Mucosa of rectum (tissue), 2 donors: ENCODE measurements around the gene IFT57.
A peak's percentile ranks its signal among the peaks of the same experiment; 100 is the strongest.
"Not testable (repeated sequence)": the region's sequence is repeated elsewhere in the genome, so short reads cannot be mapped to it uniquely, and the experiment has no call there.

Source experiments
- H3K27ac ChIP-seq, 2 donors: one replicate each; pipeline ENCODE4 v1.7.0; 2013; ENCODE audit warnings: inconsistent platforms in 2 of 2, low read depth in 2 of 2, low read length in 2 of 2
- H3K27me3 ChIP-seq, 2 donors: one replicate each; pipeline ENCODE4 v1.7.0; 2013; ENCODE audit warnings: low read length in 2 of 2; ENCODE audit not compliant: control insufficient read depth in 2 of 2, insufficient read depth in 2 of 2
- H3K36me3 ChIP-seq, 2 donors: one replicate each; pipeline ENCODE4 v1.7.0; 2013; ENCODE audit warnings: low read length in 2 of 2; ENCODE audit not compliant: control insufficient read depth in 2 of 2, insufficient read depth in 2 of 2
- H3K4me1 ChIP-seq, 2 donors: one replicate each; pipeline ENCODE4 v1.7.0; 2013; ENCODE audit warnings: low read length in 2 of 2, mild to moderate bottlenecking in 1 of 2; ENCODE audit not compliant: control insufficient read depth in 2 of 2, insufficient read depth in 2 of 2
- H3K4me3 ChIP-seq, 2 donors: one replicate each; pipeline ENCODE4 v1.7.0; 2013; ENCODE audit warnings: low read length in 2 of 2
- H3K9ac ChIP-seq, 2 donors: one replicate each; pipeline ENCODE4 v1.7.0; 2013; ENCODE audit warnings: low read length in 2 of 2, low read depth in 1 of 2, mild to moderate bottlenecking in 1 of 2
- H3K9me3 ChIP-seq, 2 donors: one replicate each; pipeline ENCODE4 v1.7.0; 2013; ENCODE audit warnings: low read length in 2 of 2; ENCODE audit not compliant: control insufficient read depth in 2 of 2
- donor health status: healthy.
- donor health status: Normal muscosa, but diverticular disease.

Gene IFT57, protein sequence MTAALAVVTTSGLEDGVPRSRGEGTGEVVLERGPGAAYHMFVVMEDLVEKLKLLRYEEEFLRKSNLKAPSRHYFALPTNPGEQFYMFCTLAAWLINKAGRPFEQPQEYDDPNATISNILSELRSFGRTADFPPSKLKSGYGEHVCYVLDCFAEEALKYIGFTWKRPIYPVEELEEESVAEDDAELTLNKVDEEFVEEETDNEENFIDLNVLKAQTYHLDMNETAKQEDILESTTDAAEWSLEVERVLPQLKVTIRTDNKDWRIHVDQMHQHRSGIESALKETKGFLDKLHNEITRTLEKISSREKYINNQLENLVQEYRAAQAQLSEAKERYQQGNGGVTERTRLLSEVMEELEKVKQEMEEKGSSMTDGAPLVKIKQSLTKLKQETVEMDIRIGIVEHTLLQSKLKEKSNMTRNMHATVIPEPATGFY

DNA sequence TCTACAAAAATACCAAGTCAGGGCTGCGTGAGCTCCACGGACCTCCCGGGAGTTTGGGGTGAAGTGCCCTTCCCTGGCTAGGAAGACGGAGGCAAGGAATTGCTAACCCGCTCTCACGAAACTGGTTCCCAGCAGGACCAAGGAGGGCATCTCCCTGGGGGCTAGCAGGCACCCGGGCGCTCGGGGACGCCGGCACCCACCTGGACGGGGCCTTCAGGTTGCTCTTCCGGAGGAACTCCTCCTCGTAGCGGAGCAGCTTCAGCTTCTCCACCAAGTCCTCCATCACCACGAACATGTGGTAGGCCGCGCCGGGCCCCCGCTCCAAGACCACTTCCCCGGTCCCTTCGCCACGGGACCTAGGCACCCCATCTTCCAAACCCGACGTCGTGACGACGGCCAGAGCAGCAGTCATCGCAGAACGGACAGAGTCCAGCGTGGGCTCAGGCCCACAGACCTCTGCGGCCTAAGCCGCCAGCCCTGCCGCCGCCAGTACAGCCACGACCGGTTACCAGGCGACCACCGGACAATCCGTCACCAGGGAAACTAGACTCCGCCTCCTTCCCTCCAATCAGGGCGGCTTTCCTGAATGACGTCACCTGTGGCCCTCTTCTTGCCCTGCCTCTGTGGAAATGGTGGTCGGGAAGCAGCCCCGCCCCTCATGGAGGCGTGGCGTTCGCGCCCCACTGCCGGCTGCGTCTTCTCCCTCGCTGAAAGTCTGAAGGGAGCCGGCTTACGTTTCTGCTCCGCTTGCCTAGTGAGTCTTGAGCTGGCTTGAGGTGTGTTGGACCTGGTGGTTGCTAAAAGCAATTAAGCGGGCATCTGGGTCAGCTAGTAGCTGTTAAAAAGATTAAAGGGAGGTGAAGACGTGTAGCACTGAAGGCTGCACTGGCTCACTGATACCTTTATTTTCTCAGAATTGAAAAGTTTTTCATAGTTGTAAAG lies at the start of gene IFT57:
TSS of gene IFT57 (minus strand) at position 514 of the 942 bp plus-strand sequence. CDS start at position 412, 102 bp downstream.
- Histone ChIP-seq H3K4me3 (peak within 1 kb of the TSS; percentile 79 to 87), H3K36me3 (no peaks in the 10 kb centered on the region), H3K27me3 (no peaks in the 10 kb centered on the region), H3K4me1 (peaks cover 7 to 21% of the 10 kb centered on the region in 2 donors), H3K27ac (peak within 1 kb of the TSS; percentile 76 to 89), H3K9me3 (no peaks in the 10 kb centered on the region), H3K9ac (peak within 1 kb of the TSS; percentile 92 to 96)

DNA sequence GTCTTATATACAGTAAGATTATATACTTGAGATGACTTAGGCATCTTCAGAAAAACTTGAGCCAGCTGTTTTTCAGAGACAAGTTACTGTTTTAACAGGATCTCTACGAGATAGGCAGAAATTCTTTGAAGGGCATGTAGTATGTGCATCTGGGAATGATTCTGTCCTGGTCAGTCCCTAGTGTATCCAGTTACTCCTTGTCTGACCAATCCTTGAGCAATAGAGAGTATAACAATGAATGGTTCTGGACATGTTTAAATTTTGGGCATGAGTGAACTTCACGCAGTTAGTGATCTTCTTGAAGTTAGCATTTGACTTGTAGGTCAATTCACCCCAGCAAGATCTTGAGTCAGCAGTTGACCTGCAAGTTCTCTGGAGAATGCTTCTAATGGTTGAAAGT lies 49.4 kb upstream of the IFT57 start:
- H3K9ac ChIP-seq = no peak overlapping the region
- H3K36me3 ChIP-seq = no peaks in the 10 kb centered on the region
- H3K9me3 ChIP-seq = no peaks in the 10 kb centered on the region
- H3K27ac ChIP-seq = no peak overlapping the region
- peaks cover 2 to 3% of the 10 kb centered on the region in 2 donors for H3K4me1 ChIP-seq
- H3K4me3 ChIP-seq = no peak overlapping the region
- no peaks in the 10 kb centered on the region for H3K27me3 ChIP-seq

DNA sequence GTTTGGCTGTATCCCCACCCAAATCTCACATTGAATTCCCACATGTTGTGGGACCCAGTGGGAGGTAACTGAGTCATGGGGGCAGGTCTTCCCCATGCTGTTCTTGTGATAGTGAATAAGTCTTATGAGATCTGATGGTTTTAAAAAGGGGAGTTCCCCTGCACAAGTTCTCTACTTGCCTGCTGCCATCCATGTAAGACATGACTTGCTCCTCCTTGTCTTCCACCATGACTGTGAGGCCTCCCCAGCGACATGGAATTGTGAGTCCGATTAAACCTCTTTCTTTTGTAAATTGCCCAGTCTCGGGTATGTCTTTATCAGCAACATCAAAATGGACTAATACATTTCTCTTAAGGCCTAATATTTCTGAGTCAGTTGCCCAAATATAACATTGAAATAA lies 46.0 kb upstream of the IFT57 start:
- H3K4me3 ChIP-seq, H3K27me3 ChIP-seq, H3K9ac ChIP-seq, H3K27ac ChIP-seq, H3K36me3 ChIP-seq, H3K9me3 ChIP-seq, H3K4me1 ChIP-seq: not testable (repeated sequence)

DNA sequence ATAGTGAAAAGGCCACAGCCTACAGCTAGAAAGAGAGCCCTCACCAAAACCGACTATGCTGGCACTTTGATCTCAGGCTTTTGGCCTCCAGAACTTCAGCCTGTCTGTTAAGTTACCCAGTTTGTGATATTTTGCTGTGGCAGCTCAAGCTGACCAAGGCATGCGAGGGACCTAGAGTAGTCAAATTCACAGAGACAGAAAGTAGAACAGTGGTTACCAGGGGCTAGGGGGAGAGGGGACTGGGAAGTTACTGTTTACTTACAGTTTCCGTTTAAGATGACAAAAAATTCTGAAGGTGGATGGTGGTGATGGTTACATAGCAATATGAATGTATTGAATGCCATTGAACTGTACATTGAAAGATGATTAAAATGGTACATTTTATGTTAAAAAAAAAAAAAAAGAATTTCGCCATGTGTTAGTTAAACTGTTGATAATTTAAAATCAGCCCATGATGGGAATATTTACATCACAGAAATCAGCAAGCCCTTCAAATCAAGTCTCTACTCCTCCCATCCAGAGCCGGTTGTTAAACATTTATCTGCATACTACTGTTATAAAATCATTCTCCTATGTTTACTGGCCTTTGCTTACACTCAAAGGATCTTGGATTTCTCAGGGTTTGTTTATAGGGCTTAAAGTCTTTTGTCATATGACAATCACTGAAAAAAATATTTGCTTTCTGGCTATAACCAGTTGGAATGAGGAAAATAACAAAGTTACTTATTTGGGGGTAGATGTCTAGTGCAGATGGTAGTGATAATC lies 42.5 kb upstream of the IFT57 start:
- not testable (repeated sequence) for H3K4me3 ChIP-seq, H3K4me1 ChIP-seq, H3K9me3 ChIP-seq, H3K36me3 ChIP-seq, H3K9ac ChIP-seq, H3K27me3 ChIP-seq
- peak overlapping the region; percentile 25 to 58 for H3K27ac ChIP-seq

DNA sequence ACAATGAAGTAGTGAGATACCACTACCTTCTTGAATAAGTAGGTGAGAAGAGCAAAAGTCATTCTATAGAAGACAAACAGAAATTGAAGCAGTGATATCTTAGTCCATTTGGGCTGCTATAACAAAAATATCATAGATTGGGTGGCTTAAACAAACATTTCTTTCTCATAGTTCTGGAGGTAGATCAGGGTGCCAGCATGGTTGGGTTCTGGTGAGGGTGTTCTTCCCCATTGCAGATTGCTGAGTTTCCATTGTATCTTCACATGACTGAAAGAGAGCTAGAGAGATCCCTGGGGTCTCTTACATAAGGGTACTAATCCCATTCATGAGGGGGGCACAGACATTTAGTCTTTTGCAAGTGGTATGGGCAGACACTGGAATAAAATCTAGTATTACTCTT lies 32.9 kb upstream of the IFT57 start:
- Histone ChIP-seq H3K9me3 (no peaks in the 10 kb centered on the region), H3K27me3 (no peaks in the 10 kb centered on the region), H3K4me3 (no peak overlapping the region), H3K9ac (no peak overlapping the region), H3K36me3 (no peaks in the 10 kb centered on the region), H3K27ac (no peak overlapping the region), H3K4me1 (peaks cover 9 to 10% of the 10 kb centered on the region in 2 donors)

DNA sequence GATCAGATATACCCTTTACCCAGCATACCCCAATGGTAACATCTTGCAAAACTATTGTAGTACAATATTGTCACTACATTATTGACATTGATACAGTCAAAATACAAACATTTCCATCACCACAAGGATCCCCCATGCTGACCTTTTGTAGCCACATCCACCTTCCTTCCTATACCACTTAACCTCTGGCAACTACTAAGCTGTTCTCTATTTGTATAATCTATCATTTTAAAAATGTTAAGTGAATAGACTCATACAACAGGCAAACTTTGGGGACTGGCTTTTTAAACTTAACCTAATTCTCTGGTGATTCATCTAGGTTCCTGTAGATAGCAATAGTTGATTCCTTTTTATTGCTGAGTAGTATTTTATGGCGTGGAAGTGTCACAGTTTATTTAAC lies 29.6 kb upstream of the IFT57 start:
- H3K4me1 ChIP-seq = peaks cover 7 to 10% of the 10 kb centered on the region in 2 donors
- H3K36me3 ChIP-seq = no peaks in the 10 kb centered on the region
- H3K27ac ChIP-seq = peak overlapping the region in 1 of 2 donors; percentile 8
- no peaks in the 10 kb centered on the region for H3K9me3 ChIP-seq
- no peak overlapping the region for H3K9ac ChIP-seq
- no peak overlapping the region for H3K4me3 ChIP-seq
- H3K27me3 ChIP-seq = no peaks in the 10 kb centered on the region

DNA sequence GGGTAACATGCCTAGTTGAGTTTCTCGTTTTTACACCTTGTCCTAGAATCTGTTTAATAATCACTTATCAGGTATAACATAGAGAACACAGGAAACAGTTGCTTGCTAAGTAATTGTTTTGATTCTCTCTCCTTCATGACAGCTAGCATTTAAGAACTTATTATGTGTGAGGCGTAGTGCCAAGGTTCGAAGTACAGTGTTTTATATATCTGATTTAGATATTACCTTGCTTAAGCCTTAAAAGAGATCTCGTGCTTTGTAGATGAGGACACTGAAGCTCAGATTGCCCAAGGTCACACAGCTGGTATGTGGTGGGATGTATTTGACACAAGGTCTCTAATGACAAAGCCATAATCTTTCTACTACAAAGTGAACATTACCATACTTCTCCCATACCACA lies 29.0 kb upstream of the IFT57 start:
- peak overlapping the region in 1 of 2 donors; percentile 49 for H3K9ac ChIP-seq
- H3K4me3 ChIP-seq = peak overlapping the region in 1 of 2 donors; percentile 32
- H3K4me1 ChIP-seq = peaks cover 7 to 10% of the 10 kb centered on the region in 2 donors
- H3K9me3 ChIP-seq = no peaks in the 10 kb centered on the region
- no peaks in the 10 kb centered on the region for H3K27me3 ChIP-seq
- peak overlapping the region; percentile 82 to 84 for H3K27ac ChIP-seq
- no peaks in the 10 kb centered on the region for H3K36me3 ChIP-seq

DNA sequence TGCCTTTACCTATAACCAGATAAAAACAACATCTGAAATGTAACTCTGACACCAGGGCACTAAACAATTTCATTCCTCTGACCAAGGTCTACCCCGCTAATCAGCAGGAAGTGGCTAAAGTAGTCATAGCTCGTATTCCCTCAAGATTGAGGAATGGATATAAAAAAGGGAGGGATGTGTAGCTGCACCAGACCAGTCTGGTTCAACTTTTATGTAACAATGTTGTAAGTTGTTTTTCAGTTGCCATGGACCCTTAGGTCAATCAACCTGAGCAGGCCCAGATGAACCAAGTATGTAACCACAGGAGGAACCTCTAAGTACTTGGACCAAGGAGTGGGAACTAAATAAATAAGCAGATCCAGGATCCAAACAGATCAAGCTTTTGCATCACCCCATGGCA lies 28.4 kb upstream of the IFT57 start:
- peak overlapping the region in 1 of 2 donors; percentile 49 for H3K9ac ChIP-seq
- peak overlapping the region; percentile 82 to 84 for H3K27ac ChIP-seq

DNA sequence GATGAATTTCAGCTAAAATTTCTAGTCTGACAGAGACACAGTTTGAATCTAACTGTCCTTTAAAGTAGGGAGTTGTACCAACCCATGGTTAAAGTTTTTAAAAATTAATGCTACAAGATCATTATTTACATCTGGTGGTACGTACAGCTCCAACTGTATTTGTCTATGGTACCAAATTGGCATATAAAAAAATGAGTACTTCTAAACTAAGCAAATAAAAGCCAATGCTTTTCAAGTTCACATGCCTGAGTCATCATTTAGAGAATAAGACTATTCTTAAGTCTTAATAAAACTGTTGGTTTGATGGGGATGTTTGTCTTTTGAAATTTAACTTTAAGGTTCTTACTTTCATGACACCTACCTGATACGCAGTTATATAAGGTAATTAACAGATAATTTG lies 21.0 kb upstream of the IFT57 start:
- H3K4me3 ChIP-seq = no peak overlapping the region
- no peak overlapping the region for H3K27ac ChIP-seq
- no peaks in the 10 kb centered on the region for H3K27me3 ChIP-seq
- no peaks in the 10 kb centered on the region for H3K9me3 ChIP-seq
- no peaks in the 10 kb centered on the region for H3K4me1 ChIP-seq
- no peak overlapping the region for H3K9ac ChIP-seq
- H3K36me3 ChIP-seq = no peaks in the 10 kb centered on the region

More for the DNA sequence above, 28.4 kb upstream of the IFT57 start:
- H3K27me3 ChIP-seq = no peaks in the 10 kb centered on the region
- peaks cover 7 to 10% of the 10 kb centered on the region in 2 donors for H3K4me1 ChIP-seq
- no peaks in the 10 kb centered on the region for H3K36me3 ChIP-seq
- peak overlapping the region in 1 of 2 donors; percentile 32 for H3K4me3 ChIP-seq
- H3K9me3 ChIP-seq = no peaks in the 10 kb centered on the region
